ENCODE data around the gene THBS2.
"Not testable (repeated sequence)": the region's sequence is repeated elsewhere in the genome, so short reads cannot be mapped to it uniquely, and the experiment has no call there.

Gene THBS2

GRCh38 chr6:169271877-169272216 lies 18.2 kb upstream of the THBS2 start:
- DNase-seq (ENCODE audit: low read depth in 3 of 3) = no peak

DNA sequence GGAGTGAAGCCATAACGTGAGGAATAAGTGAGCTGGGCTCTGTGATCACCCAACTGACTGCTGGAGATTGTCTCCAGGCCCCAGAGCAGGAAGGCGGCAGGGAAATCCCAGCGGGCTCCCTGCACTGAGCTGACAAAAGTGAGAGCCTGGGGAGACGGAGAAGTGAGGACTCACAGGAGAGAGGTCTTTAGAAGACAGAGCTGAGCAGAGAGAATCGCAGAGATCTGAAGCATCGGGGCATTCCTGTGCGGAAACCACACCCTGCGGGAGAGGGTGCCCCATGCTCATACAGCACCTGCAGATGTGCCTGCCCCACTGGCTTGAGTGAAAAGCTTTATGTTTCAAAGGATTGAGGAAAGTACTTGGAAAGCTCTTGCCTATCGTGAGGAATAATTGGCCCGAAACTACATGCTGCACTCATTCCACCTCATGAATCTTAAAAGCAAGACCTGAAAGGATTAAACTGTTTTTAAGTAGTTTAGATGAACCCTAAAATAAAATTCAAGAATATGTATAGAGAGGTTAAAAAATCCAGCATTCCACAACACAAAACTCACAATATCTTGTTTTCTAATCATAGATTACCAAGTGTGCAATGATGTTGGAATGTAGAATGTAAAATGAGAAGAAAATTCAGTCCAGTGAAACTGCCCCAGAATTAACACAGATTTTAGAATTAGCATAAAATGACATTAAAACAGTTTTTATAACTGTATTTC lies 17.7 kb upstream of the THBS2 start:
- no peak for DNase-seq (ENCODE audit: low read depth in 3 of 3)

GRCh38 chr6:169270077-169270380 lies 16.4 kb upstream of the THBS2 start:
- not testable (repeated sequence) for DNase-seq (ENCODE audit: low read depth in 3 of 3)

DNA sequence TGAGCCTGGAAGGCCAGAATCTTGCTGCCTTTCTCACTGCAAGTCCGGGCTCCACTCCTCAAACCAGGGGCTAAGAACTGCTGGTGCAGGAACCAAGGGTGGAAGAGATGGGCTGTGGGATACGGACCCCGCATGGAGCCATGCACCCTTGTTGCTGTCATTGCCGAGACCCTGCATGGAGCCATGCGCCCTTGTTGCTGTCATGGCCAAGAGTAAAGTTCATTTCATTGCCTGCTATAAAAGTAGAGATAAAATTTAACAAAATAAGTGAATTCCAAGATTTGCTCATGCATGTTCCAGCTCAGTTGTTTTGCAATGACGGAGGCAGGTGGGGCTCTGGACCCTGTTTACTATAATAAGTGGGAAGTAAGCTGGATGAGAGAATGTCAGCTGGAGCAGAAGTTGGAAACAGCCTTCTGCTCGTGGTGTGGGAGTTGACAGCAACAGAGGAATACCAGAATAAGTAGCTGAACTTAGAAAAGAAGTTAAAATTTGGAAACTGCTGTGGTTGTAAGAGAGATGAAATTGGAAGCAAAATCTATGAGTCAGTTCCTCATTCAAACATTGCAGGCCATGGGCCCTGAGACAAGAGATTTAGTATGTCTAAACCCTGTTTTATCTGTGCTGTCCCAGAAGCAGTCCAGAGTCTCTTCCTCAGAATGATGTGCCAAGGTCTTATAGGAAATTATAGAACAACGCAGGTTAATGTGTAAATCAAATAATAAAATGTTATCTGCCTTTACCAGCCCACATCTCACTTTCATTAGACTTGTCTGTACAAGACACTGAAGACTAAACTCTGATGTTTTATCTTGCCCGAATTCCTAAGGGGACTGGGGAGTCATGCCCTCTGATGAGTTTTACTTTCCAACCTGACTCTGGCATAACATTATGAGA lies 15.8 kb upstream of the THBS2 start:
- no peak for DNase-seq (ENCODE audit: low read depth in 3 of 3)

DNA sequence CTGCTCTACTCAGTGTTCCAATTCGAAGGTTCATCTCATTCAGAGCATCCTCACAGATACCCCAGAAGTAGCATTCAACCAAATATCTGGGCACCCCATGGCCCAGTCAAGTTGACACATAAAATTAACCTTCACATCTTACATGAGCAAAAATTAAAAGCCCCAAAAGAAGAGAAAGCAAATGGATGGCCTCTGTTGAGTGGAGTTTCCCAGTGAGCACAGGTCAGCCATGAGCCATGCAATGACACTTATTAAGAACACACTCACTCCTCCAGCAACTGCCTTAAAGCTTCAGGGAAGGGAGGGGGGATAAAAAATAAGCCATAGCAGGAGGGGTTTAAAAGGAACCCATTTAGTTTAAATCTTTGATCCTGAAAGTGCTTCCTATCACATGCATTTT lies 14.6 kb upstream of the THBS2 start:
- no peak for DNase-seq (ENCODE audit: low read depth in 3 of 3)

GRCh38 chr6:169266746-169267591 lies 13.3 kb upstream of the THBS2 start:
- DNase-seq (ENCODE audit: low read depth in 3 of 3) = no peak

- DNase-seq (ENCODE audit: low read depth in 3 of 3) = no peak
Measured at GRCh38 chr6:169266261-169266660, 12.6 kb upstream of the THBS2 start.

DNA sequence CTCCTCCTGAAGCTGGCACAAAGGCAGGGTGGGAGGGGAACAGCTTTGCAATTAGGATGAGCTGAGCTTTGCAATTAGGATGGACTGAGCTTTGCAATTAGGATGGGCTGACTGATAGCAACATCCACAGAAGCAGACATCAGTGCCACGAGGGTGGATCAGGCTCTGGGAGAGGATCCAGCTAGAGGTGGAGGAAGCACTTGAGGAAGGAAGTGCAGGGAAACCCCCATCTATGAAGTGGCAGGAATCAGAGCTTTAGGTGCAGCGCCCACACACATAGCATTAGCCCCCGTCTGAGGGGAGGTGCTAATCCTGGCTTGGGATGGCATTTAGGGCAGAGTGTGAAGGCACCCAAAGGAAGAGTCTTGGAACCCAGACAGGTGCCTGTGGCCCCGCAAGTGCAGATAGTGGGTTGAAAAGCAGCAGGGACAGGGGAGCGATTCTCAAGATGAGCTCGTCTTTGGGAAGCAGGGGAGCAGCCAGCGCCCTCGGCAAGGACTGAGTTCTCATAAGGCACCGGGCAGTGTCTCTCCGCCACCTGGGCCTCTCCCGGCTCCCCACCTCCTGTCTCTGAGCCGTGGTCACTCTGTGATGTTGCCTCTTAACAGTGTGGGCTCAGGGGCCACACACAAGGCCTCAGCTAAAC lies 12.0 kb upstream of the THBS2 start:
- DNase-seq (ENCODE audit: low read depth in 3 of 3) = no peak

- no peak for DNase-seq (ENCODE audit: low read depth in 3 of 3)
Measured at GRCh38 chr6:169263836-169264608, 10.4 kb upstream of the THBS2 start.

DNA sequence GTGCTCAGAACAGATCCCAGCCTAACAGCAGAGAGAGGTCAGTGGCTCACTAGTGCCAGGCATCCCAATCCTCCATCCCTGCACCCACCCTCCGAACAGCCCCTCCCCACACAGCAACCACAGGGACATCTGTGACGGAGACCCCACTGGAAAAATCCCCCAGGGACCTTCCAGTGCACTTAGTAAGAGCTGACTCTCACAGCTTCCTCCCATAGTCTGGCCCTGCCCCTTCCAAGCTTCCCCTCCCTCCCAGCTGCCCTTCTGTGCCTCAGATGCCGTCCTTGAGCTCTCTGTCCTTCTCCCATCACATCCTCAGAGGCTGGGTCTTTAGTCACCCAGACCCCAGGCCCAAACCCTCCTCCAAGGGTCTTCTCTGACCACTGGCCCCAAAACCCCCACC lies 9.7 kb upstream of the THBS2 start:
- DNase-seq (ENCODE audit: low read depth in 3 of 3) = no peak

DNA sequence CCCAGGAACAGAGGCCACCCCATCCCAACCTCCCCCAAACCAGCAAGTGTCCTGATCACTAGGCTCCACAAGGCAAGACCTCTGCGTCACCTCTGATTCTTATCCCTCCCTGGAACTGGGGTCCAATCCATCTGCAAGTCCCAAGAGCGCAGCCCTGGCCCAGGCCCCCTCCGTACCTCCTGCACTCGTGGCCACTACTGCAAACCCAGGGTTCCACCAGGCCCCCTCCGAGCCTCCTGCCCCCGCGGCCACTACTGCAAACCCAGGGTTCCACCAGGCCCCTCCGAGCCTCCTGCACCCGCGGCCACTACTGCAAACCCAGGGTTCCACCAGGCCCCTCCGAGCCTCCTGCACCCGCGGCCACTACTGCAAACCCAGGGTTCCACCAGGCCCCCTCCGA lies 9.0 kb upstream of the THBS2 start:
- not testable (repeated sequence) for DNase-seq (ENCODE audit: low read depth in 3 of 3)

GRCh38 chr6:169256518-169256917 lies 2.9 kb upstream of the THBS2 start:
- no peak for DNase-seq (ENCODE audit: low read depth in 3 of 3)

DNA sequence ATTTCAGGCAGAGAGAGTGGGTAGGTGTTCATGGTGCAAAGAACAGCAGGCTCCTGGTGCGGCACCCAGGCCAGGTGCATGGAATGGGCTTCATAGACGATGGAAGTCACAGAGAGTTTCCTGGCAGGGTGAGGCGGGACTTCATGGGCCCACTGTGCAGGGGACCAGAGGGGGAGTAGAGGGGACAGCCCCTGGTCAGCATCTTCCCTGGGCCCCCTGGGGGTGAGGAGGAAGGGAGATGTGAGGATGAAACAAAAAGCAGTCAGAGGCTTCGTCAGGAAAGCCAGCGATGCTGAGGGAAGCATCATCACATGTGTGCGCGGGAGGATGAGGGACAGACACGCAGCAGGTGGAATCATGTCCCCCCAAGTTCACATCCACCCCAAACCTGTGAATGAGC lies 2.4 kb upstream of the THBS2 start:
- no peak for DNase-seq (ENCODE audit: low read depth in 3 of 3)

DNA sequence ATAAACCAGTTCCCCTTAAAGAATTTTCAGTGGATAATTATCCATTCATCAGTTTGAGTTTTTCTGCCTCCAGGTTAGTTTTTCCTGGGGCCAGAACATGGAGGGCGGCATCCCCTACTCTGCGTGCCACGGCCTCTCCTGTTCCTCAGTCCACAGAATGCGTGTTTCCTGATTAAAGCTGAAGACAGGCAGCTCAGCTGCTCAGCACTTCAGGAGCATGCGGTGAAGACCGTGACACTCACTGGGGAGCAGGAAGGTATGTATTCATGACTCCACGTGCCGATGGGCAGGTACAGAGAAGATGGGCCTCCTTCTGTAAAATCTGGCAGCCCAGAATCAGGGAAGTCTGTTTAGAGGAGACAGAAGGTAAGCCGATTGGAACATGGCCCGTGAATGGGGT lies 2.0 kb upstream of the THBS2 start:
- DNase-seq (ENCODE audit: low read depth in 3 of 3) = no peak

DNA sequence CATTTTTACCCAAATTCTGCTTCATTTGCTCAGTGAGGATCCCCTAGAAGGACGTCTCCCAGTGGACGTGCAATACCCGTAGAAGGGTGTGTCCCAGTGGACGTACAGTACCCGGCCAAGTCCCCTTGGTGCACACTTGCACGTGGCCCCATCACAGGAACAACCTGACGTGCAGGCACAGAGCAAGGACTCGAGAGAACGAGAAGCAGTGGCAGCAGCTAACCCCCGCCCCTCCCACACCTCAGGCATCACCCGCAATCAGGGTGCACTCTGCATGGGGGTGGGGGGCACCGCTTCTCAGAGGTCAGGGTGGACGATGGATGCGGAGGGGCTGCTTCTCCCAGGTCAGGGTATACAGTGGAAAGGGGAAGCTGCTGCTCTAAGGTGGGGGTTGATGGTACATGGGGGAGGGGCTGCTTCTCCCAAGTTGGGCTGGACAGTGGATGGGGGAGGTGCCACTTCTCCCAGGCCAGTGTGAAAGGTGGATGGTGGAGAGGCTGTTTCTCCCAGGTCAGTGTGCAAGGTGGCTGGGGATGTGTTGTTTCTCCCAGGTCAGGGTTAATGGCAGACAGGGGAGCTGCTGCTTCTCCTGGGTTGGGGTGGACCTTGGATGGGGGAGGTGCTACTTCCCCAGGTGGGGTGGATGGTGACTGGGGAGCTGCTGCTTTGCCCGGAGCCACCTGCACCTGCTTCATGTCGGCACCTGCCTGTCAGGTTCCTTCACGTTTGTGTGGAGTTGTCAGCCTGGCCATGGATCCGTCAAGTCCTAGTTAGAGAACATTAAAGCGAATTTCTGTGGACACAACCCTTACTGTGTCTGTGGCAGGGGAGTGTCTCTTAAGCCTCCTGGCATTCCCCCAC lies 1.0 kb upstream of the THBS2 start:
- DNase-seq (ENCODE audit: low read depth in 3 of 3) = no peak

GRCh38 chr6:169252505-169253189 lies 999 bp downstream of the THBS2 start:
- no peak for DNase-seq (ENCODE audit: low read depth in 3 of 3)

DNA sequence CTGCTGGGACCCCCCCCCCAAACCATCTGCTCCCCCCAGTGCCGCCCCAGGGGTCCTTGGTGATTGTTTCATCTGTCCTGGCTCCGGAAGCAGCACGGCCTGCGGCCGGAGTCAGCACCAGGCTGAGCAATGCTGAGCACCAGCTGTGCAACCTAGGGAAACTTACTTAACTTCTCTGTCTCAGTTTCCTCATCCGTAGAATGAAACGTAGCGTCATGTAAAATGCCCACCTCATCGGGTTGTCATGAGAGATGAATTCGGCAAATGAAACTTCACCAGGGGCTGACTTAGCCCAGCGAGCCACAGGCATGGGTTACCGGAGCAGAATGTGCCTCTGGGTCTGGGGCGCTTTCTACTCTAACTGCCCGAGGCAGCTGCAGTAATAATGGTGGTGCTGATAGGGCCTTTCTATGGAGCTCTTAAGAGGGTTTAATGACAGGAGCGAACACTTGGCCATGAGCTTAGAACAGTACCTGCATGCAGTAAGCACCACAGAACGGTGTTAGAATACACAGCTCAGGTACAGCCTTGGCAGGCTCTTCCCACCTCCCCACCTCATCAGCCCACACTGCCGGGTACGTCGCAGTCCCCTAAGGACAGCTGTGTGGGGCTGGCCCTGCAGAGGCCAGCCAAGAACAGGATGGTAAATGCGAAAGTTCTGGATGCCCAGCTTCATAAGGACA lies 1.7 kb downstream of the THBS2 start:
- no peak for DNase-seq (ENCODE audit: low read depth in 3 of 3)

GRCh38 chr6:169251371-169251802 lies 2.3 kb downstream of the THBS2 start:
- no peak for DNase-seq (ENCODE audit: low read depth in 3 of 3)

DNA sequence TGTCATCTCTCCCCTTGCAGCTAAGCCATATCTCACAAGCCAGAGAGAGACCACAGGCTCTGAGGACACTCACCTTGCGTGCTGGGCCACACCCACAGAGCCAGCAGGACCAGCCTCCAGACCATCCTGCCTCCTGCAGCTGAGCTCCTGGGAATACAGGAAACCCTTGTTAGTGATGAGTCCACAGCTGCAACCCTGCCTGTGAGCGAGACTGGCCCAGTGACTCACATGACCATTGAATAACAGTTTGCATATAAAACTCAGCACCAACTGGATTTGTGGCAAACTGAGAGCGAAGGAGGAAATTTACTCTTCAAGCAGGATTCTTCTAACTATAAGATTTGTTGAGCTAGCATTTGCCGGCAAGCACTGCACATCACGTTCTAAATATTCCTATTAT lies 3.0 kb downstream of the THBS2 start:
- DNase-seq (ENCODE audit: low read depth in 3 of 3) = no peak

Measured in stimulated activated CD4-positive, alpha-beta T cell treated with anti-CD3 and anti-CD28 coated beads, TNF-alpha, amount 100 ng/mL, for 48 hours (primary cell).